ENCODE measurements around the gene UBE2I.

DNA sequence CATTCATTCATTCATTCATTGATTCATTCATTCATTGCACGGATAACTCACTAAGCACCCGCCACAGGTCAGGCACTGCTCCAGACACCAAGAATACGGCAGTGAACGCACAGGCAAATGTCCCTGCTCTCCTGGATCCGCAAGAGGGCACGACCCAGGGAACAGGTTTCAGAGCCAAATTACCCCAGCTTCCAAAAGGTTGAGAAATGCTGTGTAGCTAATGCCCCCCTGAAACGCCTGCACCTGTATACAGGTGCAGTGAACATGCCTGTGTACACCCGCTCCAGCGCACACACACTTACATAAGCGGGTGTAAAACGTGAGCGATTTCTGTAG, 9.6 kb upstream of the UBE2I start:
- TF ChIP-seq GATA2 (IDR thresholded peaks at IDR 0.05; ENCODE audit: low read depth, low read length) (no peak), GATA3 (IDR thresholded peaks at IDR 0.05; ENCODE audit: low read depth, low read length) (no peak)

Data from SH-SY5Y (cell line).